ENCODE data around the gene HCRT. TPM values are rescaled to one million over a fixed set of nuclear protein-coding genes. Genes with fewer than 3 reads are reported as not detected.

HCRT gene
- total and polyA plus RNA-seq, 7 donors = not detected

DNA sequence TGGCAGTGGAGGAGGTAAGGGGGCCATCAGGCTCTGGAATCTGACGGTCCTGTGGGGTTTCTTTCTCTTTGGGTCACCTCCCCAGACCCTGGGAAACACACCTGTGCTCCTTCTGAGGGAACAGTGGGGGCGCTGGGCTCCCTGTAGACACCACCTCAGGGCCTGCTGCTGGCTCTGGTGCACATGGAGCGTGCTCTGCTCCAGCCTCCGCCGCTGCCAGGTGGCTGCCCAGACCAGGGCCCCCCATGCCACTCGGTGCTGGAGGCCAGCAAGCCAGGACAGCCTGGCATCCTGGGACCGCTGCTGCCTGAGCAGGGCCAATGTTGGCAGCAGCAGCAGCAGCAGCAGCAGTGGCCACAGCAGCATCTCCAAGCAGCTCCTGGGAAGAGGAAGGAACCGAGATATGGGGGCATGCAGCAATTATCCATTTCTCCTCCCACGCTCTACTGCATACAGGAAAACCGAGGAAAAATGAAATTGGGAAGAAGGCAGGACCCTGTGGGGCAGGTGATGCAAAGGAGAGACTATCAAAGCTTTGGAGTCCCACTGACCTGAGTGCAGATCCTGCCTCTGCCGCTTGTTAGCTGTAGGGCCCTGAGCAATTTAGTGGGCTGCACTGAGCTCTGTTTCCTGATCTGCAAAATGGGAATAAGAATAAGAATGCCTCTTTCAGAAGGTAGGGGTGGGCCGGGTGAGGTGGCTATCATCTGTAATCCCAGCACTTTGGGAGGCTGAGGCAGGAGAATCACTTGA, 8.1 kb upstream of the HCRT start:
- Histone ChIP-seq H3K27me3 (ENCODE audit: insufficient read depth in 3 of 3, low read length in 2 of 3) (no peaks in the 10 kb centered on the region), H3K9me3 (no peaks in the 10 kb centered on the region), H3K4me3 (peak overlapping the region; percentile 68), H3K27ac (peak overlapping the region; percentile 81), H3K36me3 (ENCODE audit: insufficient read depth in 1 of 2, low read depth in 1 of 2) (peaks cover 0 to 6% of the 10 kb centered on the region in 2 donors), H3K4me1 (peaks cover 12% of the 10 kb centered on the region)
- intact Hi-C loops (cut with DNase I) = no loop called here
- peak in 1 of 4 donors; percentile 8 for ATAC-seq
- TF ChIP-seq, protein P1, sequence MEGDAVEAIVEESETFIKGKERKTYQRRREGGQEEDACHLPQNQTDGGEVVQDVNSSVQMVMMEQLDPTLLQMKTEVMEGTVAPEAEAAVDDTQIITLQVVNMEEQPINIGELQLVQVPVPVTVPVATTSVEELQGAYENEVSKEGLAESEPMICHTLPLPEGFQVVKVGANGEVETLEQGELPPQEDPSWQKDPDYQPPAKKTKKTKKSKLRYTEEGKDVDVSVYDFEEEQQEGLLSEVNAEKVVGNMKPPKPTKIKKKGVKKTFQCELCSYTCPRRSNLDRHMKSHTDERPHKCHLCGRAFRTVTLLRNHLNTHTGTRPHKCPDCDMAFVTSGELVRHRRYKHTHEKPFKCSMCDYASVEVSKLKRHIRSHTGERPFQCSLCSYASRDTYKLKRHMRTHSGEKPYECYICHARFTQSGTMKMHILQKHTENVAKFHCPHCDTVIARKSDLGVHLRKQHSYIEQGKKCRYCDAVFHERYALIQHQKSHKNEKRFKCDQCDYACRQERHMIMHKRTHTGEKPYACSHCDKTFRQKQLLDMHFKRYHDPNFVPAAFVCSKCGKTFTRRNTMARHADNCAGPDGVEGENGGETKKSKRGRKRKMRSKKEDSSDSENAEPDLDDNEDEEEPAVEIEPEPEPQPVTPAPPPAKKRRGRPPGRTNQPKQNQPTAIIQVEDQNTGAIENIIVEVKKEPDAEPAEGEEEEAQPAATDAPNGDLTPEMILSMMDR (IDR thresholded peaks at IDR 0.05) = no peak
- WGBS, 3 donors = 39 to 58% (median 49%) methylated on average over 12 of the region's 12 CpGs
- no peak for DNase-seq

DNA sequence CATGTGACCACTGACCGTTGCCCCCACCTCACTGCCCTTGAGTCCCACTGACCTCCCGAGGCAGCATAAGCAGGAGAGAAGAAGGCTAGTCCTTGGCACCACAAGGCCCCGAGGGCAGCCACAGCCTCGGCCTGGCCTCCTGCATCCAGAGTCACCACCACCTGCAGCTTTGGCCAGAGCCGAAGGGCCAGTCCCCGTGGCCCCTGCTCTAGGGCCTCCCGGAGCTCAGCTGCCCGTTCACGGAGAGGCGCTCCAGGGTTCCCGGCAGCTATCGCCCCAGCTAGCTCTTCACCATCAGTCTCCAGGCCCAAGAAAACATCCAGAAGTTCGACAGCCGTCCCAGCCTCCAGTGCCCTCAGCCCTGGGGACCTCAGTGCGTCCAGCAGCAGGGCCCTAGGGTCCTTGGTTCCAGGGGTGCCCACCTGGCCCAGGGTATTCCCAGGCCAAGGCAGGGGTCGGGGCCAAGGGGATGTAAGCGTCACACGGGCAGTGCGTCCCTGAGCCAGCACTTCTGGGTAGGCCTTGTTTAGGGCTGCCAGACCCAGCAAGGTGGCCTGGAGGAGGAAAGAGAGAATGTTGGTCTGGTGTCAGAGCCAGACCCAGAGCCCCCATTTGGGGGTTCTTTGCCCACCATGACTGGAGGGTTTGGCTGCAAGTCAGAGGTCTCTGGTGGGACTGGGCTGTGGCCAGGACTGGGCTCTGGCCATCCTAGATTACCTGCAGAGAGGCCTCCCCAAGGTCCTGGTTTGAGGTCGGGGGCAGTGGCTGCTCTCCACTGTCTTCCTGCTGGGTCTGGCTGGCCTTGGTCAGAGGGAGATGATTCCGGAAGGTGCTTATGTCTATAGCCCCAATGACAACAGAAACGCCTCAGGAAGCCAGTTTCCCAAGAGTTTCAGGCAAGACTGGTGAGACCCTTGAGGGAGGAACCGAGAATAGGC, 7.2 kb upstream of the HCRT start:
- Histone ChIP-seq H3K36me3 (ENCODE audit: insufficient read depth in 1 of 2, low read depth in 1 of 2) (peaks cover 0 to 6% of the 10 kb centered on the region in 2 donors), H3K4me1 (peaks cover 12% of the 10 kb centered on the region), H3K9me3 (no peaks in the 10 kb centered on the region), H3K4me3 (no peak overlapping the region), H3K27ac (no peak overlapping the region), H3K27me3 (ENCODE audit: insufficient read depth in 3 of 3, low read length in 2 of 3) (no peaks in the 10 kb centered on the region)
- TF ChIP-seq, protein P1 (IDR thresholded peaks at IDR 0.05) = no peak
- no peak for ATAC-seq
- DNase-seq = no peak
- intact Hi-C loops (cut with DNase I) = no loop called here
- WGBS, 3 donors = 86 to 89% (median 89%) methylated on average over 17 to 23 of the region's 23 CpGs

DNA sequence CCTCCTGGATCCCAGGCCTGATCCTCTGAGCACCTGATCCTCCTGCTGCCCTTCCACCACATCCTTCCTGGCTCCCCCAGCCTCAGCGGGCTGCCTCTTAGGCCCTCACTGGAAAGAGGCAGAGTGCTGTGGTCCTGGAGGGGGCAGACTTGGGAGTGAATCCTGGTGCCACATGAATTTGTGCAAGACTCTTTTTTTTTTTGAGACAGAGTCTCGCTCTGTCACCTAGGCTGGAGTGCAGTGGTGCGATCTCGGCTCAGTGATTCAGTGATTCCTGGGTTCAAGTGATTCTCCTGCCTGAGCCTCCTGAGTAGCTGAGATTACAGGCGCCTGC, 6.0 kb upstream of the HCRT start:
- intact Hi-C loops (cut with DNase I) = no loop called here
- Histone ChIP-seq H3K4me3 (no peak overlapping the region), H3K9me3 (no peaks in the 10 kb centered on the region), H3K27me3 (ENCODE audit: insufficient read depth in 3 of 3, low read length in 2 of 3) (no peaks in the 10 kb centered on the region), H3K4me1 (peaks cover 12% of the 10 kb centered on the region), H3K27ac (no peak overlapping the region), H3K36me3 (ENCODE audit: insufficient read depth in 1 of 2, low read depth in 1 of 2) (peaks cover 0 to 6% of the 10 kb centered on the region in 2 donors)
- TF ChIP-seq, protein P1 (IDR thresholded peaks at IDR 0.05) = no peak
- 93 to 100% (median 96%) methylated on average over 5 of the region's 5 CpGs for WGBS, 3 donors
- DNase-seq = peak in 1 of 2 donors; percentile 19
- ATAC-seq = no peak

DNA sequence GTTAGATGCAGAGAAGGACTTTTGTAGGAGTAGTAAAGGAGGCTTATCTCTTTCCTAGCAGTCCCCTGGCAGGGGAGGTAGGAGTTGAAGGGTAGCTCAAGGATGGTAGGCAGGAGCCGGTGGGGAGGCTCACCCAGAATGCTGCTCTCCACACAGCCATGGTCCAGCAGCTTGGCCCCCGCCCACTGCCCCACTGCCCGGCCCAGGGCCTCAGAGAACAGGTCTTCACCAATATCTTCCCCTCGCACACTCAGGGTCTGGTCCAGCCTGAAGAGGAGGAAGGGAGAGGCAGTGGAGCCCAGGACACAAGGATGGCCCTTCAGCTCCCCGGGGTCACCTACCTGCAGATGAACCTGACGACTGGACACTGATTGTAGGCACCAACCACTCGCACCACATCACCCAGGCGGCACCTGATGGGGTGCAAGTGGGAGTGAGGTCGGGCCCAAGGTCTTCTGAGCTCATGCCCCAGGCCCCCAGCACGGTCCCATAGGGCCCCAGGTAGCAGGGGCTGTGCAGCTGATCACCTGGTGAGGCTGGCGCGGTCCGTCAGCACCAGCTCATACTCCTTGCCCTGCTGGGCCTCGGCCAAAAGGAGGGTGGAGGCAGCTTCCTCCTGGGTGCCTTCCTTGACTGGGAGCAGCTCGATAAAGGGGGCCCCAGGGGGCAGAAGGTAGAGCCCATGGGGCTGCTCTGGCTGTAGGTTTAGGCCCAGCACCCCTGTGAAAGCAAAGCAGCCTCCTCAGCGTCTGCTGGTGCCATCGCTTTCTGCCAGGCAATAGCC, 5.4 kb upstream of the HCRT start:
- Histone ChIP-seq H3K4me3 (no peak overlapping the region), H3K36me3 (ENCODE audit: insufficient read depth in 1 of 2, low read depth in 1 of 2) (peaks cover 0 to 6% of the 10 kb centered on the region in 2 donors), H3K27me3 (ENCODE audit: insufficient read depth in 3 of 3, low read length in 2 of 3) (no peaks in the 10 kb centered on the region), H3K27ac (no peak overlapping the region), H3K4me1 (peaks cover 12% of the 10 kb centered on the region), H3K9me3 (no peaks in the 10 kb centered on the region)
- ATAC-seq (no peak), DNase-seq (peak in 1 of 2 donors; percentile 43)
- WGBS, 3 donors = 86 to 94% (median 90%) methylated on average over 16 to 17 of the region's 17 CpGs
- TF ChIP-seq, protein P1 (IDR thresholded peaks at IDR 0.05) = no peak
- intact Hi-C loops (cut with DNase I) = no loop called here

Data from psoas muscle (tissue), 8 donors.